Heart left ventricle (tissue), 16 donors: ENCODE measurements around the gene TCF7L2. TPM values are rescaled to one million over a fixed set of nuclear protein-coding genes. Genes with fewer than 3 reads are reported as not detected.
A peak's percentile ranks its signal among the peaks of the same experiment; 100 is the strongest.

Experiments
- ATAC-seq, 4 donors: fragments of 200-7000 bp; cut with Tn5 transposase; one replicate each; pipeline ENCODE4 v1.9.1; 2020 to 2022; ENCODE audit warnings: moderate library complexity in 4 of 4, mild to moderate bottlenecking in 3 of 4, moderate number of reproducible peaks in 1 of 4
- DNase-seq, 5 donors: peaks; one replicate each; pipeline ENCODE4 v3.0.0-alpha.2; 2020
- H3K27ac ChIP-seq, 12 donors: fragments of 200-600 bp; sonication (generic) in 4 of 12; one replicate each; pipeline versions ENCODE4 v1.5.0 to v1.8.0; 2016 to 2022; ENCODE audit warnings: mild to moderate bottlenecking in 2 of 12
- H3K27me3 ChIP-seq, 9 donors: fragments of 200-600 bp; sonication (generic) in 2 of 9; one replicate each; pipeline versions ENCODE4 v1.5.1 to v1.8.0; 2016 to 2022; ENCODE audit warnings: mild to moderate bottlenecking in 3 of 9
- H3K36me3 ChIP-seq, 9 donors: fragments of 200-600 bp; sonication (generic) in 2 of 9; one replicate each; pipeline versions ENCODE4 v1.5.0 to v1.8.0; 2018 to 2022; ENCODE audit warnings: mild to moderate bottlenecking in 2 of 9
- H3K4me1 ChIP-seq, 12 donors: fragments of 200-600 bp; sonication (generic) in 4 of 12; one replicate each; pipeline versions ENCODE4 v1.5.0 to v1.8.0; 2016 to 2022; ENCODE audit warnings: mild to moderate bottlenecking in 3 of 12
- H3K4me3 ChIP-seq, 12 donors: fragments of 200-600 bp; sonication (generic) in 4 of 12; one replicate each; pipeline versions ENCODE4 v1.5.0 to v1.8.0; 2017 to 2022; ENCODE audit warnings: mild to moderate bottlenecking in 9 of 12, moderate library complexity in 4 of 12
- H3K9me3 ChIP-seq, 12 donors: fragments of 200-600 bp; sonication (generic) in 4 of 12; one replicate each; pipeline versions ENCODE4 v1.5.0 to v1.8.0; 2016 to 2022; ENCODE audit warnings: mild to moderate bottlenecking in 1 of 12
- POLR2A ChIP-seq, 2 donors: fragments of 450-650 bp; IDR thresholded peaks; one replicate each; pipeline ENCODE4 v1.6.1; 2017; ENCODE audit warnings: antibody characterized with exemption in 2 of 2, mild to moderate bottlenecking in 2 of 2, moderate library complexity in 2 of 2
- WGBS, 4 donors: extraction: QIAGEN DNeasy Blood & Tissue Kit in 2 of 4; methylation state at CpG; one replicate each; pipeline versions ENCODE4 v1.1.5 to v1.1.7; 2013 to 2018; 5-methylcytosine and 5-hydroxymethylcytosine counted together
- intact Hi-C, 10 donors: fragments of 100-400 bp; cut with DNase I; formaldehyde crosslinking; loops; one replicate each; pipeline versions ENCODE4 v1.11.1 to v1.14.2; 2022
- polyA plus RNA-seq, 2 donors: library from polyadenylated mRNA; stranded (reverse); fragments of 200-250 nt; gene quantifications; one replicate each; pipeline ENCODE4 v1.2.3, GENCODE V29; 2013
- total RNA-seq, 9 donors: library from RNA; depleted of rRNA in 2 of 9; stranded (reverse); fragments of >200 nt in 2 of 9; fragmentation: NEBNext Ultra II Directional in 3 of 9; extraction: Animal tissue kit (Norgen Biotek cat#: 25700) in 3 of 9; gene quantifications; one replicate each; pipeline versions ENCODE4 v1.1.0 to v1.2.4, GENCODE V29; 2016 to 2023
- TF ChIP-seq, protein P1 (sequence below), 12 donors: fragments of 200-600 bp; sonication (generic) in 4 of 12; IDR thresholded peaks; one replicate each; pipeline versions ENCODE4 v1.5.0 to v1.8.0; 2018 to 2022; ENCODE audit warnings: antibody characterized with exemption in 12 of 12, mild to moderate bottlenecking in 5 of 12
- donor health status: ischemic (EF 13 %, LVEDD 7.1; RV severe dilation, severe dysfunction).
- donor health status: healthy with polysubstance abuse.
- donor health status: DM: no; HTN: yes; CAD: no.
- donor health status: DM: no; HTN: no; CAD: no.
- donor health status: ischemic (EF 25% LVEDD 6.9; RV normal size, moderate dysfunction).
- donor health status: ischemic (EF 25% LVEDD 5.7; RV mildly dilated, moderate dysfunction).
- donor health status: healthy.
- donor health status: DM: yes; HTN: yes; CAD: no.
- donor health status: ischemic (EF 35%, LVEDD 5.7; RV mildly dilated, moderate dysfunction).
- donor health status: nonischemic (EF 11% LVEDD 7.7; RV severe dilation, severe dysfunction).
- donor health status: DM: yes; HTN: yes; CAD: no.
- donor health status: PGD.
- donor health status: ischemic (EF 29% LVEDD 5.4; RV normal size, mild dysfunction).
- donor health status: nonischemic (EF 23%, LVEDD 6.1; RV moderate dilation, normal function).

The TCF7L2 gene
- total and polyA plus RNA-seq, 11 donors = 4.3 to 17.5 (median 8.4) TPM

- no peaks in the 10 kb centered on the region for H3K9me3 ChIP-seq
- ATAC-seq = no peak
- H3K36me3 ChIP-seq = no peaks in the 10 kb centered on the region
- H3K4me1 ChIP-seq = peaks cover 0 to 13% (median 0%) of the 10 kb centered on the region in 12 donors
- no peak for TF ChIP-seq POLR2A (IDR thresholded peaks at IDR 0.05)
- TF ChIP-seq, protein P1, sequence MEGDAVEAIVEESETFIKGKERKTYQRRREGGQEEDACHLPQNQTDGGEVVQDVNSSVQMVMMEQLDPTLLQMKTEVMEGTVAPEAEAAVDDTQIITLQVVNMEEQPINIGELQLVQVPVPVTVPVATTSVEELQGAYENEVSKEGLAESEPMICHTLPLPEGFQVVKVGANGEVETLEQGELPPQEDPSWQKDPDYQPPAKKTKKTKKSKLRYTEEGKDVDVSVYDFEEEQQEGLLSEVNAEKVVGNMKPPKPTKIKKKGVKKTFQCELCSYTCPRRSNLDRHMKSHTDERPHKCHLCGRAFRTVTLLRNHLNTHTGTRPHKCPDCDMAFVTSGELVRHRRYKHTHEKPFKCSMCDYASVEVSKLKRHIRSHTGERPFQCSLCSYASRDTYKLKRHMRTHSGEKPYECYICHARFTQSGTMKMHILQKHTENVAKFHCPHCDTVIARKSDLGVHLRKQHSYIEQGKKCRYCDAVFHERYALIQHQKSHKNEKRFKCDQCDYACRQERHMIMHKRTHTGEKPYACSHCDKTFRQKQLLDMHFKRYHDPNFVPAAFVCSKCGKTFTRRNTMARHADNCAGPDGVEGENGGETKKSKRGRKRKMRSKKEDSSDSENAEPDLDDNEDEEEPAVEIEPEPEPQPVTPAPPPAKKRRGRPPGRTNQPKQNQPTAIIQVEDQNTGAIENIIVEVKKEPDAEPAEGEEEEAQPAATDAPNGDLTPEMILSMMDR (IDR thresholded peaks at IDR 0.05) = no peak
- H3K27ac ChIP-seq = no peak overlapping the region
- DNase-seq = no peak
- 94 to 98% (median 98%) methylated on average over 3 of the region's 3 CpGs for WGBS, 4 donors
- no peaks in the 10 kb centered on the region for H3K27me3 ChIP-seq
- H3K4me3 ChIP-seq = no peak overlapping the region
- intact Hi-C loops = no loop called here
These were observed 161.2 kb downstream of the TCF7L2 start for GRCh38 chr10:113111260-113111659.

- ATAC-seq = peak in 2 of 4 donors; percentile 65 to 74
- 89 to 95% (median 92%) methylated on average over 12 of the region's 12 CpGs for WGBS, 4 donors
- no peak overlapping the region for H3K4me3 ChIP-seq
- peak in 2 of 5 donors; percentile 15 to 40 for DNase-seq
- no peaks in the 10 kb centered on the region for H3K9me3 ChIP-seq
- no peaks in the 10 kb centered on the region for H3K27me3 ChIP-seq
- H3K4me1 ChIP-seq = peaks cover 0 to 11% (median 0%) of the 10 kb centered on the region in 12 donors
- no peak overlapping the region for H3K27ac ChIP-seq
- H3K36me3 ChIP-seq = no peaks in the 10 kb centered on the region
- TF ChIP-seq, protein P1 (IDR thresholded peaks at IDR 0.05) = no peak
- TF ChIP-seq POLR2A (IDR thresholded peaks at IDR 0.05) = no peak
- intact Hi-C loops = no loop called here
These were observed 162.1 kb downstream of the TCF7L2 start for GRCh38 chr10:113111900-113112853.

DNA sequence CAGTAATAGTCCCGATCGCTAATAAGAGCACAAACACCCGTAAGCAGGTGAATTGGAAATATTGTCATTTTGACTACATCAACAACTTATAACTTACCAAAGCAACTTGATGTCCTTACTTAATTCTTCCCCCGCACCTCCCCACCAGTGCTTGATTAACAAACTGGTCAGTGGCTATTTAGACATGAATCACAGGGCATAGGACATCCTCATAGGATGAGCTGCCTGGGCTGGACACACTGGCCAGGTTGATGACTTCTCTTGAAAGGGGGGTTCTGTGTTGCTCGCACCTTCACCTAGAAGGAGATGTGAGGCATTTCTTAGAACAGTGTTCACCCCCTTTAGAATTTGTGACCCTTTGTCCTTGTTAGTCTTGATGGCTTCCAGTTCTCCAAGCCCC is 163.2 kb downstream of the TCF7L2 start:
- no peak for DNase-seq
- H3K9me3 ChIP-seq = no peaks in the 10 kb centered on the region
- WGBS, 4 donors = 97 to 99% (median 98%) methylated on average over 5 of the region's 5 CpGs
- TF ChIP-seq POLR2A (IDR thresholded peaks at IDR 0.05) = no peak
- TF ChIP-seq, protein P1 (IDR thresholded peaks at IDR 0.05) = no peak
- no peaks in the 10 kb centered on the region for H3K36me3 ChIP-seq
- no peak for ATAC-seq
- H3K27ac ChIP-seq = no peak overlapping the region
- intact Hi-C loops = no loop called here
- no peak overlapping the region for H3K4me3 ChIP-seq
- peaks cover 0 to 10% (median 0%) of the 10 kb centered on the region in 12 donors for H3K4me1 ChIP-seq
- H3K27me3 ChIP-seq = no peaks in the 10 kb centered on the region

GRCh38 chr10:113113918-113114317 is 163.9 kb downstream of the TCF7L2 start:
- intact Hi-C loops = no loop called here
- Histone ChIP-seq H3K4me3 (no peak overlapping the region), H3K36me3 (no peaks in the 10 kb centered on the region), H3K27me3 (no peaks in the 10 kb centered on the region), H3K9me3 (no peaks in the 10 kb centered on the region), H3K27ac (no peak overlapping the region), H3K4me1 (peaks cover 0 to 10% (median 0%) of the 10 kb centered on the region in 12 donors)
- no peak for TF ChIP-seq POLR2A (IDR thresholded peaks at IDR 0.05)
- TF ChIP-seq, protein P1 (IDR thresholded peaks at IDR 0.05) = no peak
- DNase-seq = no peak
- ATAC-seq = no peak
- 81 to 96% (median 93%) methylated on average over 1 of the region's 1 CpG for WGBS, 4 donors
